SH-SY5Y (cell line): ENCODE measurements around the gene CETN1.

Source experiments
- GATA2 ChIP-seq: IDR thresholded peaks from 2 replicates; pipeline ENCODE4 v1.6.1; 2011; ENCODE audit warnings: mild to moderate bottlenecking, low read depth, low read length
- GATA3 ChIP-seq: IDR thresholded peaks from 2 replicates; pipeline ENCODE4 v1.6.1; 2011; ENCODE audit warnings: low read depth, mild to moderate bottlenecking, low read length, moderate library complexity

- TF ChIP-seq GATA2 (no peak), GATA3 (no peak)
These were observed 46.1 kb upstream of the CETN1 start for GRCh38 chr18:533995-534601.
